GM21367 (cell line): ENCODE measurements around the gene TBC1D8.

ENCODE experiments used
- ATAC-seq: cut with Tn5 transposase; IDR thresholded peaks from one replicate; pipeline ENCODE4 v1.9.1; 2021; ENCODE audit not compliant: unreplicated experiment

TBC1D8 gene

DNA sequence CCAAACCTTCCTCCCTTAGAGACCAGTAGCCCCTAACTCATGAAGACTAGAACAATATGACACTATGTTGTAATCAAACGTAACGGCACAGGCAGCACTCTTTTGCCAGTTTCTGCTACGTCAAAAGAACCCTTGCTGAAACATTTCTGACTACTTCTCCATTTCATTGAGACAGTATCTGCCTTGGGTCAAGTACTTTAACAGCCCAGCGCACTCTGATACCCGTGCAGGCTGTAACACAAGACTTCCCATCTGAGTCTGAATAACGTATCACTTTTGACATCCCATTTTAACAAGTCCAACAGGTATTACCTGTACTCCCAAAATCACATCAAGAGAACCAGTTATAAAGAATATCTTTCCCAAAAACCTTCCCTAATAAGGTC is 38.4 kb downstream of the TBC1D8 start:
- ATAC-seq: no peak

DNA sequence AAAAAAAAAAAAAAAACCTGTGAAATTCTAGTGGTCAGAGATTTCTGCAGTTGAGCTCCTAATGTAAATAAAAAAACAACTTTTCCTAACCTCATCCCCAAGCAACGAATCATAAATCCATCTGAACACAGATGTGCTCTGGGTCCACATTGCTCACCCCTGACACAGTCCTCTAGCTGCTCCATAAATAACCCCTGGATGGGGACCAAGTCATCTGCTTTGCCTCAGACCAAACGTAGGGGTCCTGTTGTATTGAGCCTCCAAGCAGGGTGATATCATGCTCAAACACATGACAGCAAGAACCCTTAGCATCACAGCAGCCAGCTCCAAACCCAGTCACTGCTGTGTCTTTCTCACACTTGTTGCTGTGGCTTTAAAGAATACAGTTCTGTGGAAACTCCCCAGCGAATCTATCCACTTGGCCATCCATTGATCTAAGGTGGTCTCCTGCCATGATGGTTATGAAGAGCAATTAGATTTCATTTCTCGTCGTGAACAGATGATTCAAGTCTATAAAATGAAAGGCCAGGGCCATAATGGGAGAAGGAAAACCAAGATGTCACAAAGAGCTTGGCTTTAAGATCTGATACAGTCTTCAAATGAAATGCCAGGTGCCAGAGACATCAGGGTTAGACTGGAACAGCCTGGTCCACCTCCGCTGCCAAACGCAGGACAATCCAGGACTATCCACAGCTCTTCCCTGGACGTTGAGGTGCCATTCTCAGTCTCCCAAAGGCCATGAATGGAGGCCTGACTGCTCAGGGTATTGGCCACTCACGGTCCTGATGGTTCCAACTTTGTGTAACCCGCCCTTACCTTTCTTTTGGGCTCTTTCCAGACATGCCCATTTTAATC is 39.0 kb downstream of the TBC1D8 start:
- ATAC-seq: no peak

DNA sequence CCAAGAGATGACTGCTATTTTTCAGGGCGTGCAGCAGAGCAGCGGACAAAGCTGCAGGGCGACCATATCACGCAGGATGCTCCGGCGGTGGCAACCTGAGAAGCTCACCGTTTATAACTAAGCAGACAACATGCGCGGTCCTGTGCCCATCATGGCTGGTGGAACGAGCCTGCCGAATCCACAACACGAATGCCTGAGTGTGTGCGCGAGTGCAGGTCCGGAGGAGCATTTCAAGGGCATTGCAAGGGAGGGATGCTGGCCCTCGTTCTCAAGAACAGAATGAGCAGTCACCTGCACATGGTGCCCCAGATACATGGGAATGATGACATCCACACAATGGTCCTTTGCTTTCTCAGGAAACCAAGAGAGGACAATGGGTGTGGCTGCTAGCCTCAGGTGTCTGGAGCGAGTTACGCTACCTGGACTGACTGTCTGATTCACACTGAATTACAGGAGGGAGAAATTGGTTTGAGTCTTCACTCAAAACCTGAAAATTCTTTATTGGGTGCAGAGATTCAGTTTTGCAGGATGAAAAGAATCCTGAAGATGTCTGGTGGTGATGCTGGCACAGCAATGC is 39.8 kb downstream of the TBC1D8 start:
- no peak for ATAC-seq

DNA sequence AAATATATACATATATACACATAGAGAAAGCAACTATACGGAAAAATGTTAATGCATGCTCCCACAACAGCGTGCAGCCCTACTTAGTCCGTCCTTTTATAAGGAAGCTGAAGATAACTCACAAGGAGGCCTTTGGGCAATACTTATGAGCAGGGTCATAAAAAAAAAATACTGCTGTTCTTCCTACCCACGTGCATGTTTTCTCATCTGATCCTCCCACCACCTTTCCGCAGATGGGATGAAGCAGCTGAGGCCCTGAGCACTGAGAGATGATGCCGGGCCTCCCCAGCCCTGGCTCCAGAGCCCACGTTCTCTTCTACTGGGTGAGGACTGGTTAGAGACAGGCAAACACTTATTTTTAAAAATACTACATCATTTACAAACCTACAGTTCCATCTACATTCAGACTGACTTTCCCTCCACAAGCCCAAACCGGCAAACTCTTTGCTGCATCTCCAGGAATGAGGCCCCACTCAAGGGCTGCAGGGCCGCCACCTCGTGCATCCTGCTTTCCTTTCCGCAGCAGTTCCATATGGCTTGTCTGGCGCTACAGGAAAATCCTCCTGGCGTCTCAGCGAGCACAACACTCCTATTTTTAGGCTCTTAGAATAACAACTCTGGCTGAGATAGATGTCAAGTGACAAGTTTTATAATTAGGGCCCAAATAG is 41.6 kb downstream of the TBC1D8 start:
- no peak for ATAC-seq

DNA sequence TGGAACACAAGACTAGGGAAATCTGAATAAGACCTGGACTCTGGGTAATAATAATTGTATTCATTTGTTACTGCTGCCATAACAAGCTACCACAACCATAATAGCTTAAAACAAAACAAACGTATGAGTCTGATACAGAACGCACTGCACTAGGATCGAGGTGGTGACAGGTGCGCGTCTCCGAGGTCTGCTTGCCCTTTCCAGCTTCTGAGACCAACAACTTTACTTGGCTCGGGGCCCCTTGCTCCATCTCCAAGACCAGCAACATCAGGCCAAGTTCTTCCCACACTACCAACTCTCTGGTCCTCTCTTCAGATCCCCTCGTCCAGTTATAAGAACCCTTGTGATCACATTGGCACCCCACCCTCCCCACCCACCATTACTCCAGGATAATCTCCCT is 42.8 kb downstream of the TBC1D8 start:
- ATAC-seq: no peak

DNA sequence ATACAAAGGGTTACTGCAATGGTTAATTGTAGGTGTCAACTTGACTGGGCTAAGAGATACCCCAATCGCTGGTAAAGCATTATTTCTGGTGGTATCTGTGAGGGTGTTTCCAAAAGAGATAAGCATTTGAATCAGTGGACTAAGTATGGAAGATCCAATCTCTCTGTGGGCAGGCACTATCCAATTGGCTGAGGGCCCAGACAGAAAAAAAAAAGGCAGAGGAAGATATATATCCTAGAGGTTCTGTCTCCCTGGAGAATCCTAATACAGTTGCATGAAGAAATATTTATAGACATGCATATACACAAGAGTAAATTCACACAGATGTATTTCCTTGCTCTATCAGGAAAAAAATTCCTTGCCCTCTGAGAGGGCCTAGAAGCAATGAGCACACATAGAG is 43.9 kb downstream of the TBC1D8 start:
- no peak for ATAC-seq

DNA sequence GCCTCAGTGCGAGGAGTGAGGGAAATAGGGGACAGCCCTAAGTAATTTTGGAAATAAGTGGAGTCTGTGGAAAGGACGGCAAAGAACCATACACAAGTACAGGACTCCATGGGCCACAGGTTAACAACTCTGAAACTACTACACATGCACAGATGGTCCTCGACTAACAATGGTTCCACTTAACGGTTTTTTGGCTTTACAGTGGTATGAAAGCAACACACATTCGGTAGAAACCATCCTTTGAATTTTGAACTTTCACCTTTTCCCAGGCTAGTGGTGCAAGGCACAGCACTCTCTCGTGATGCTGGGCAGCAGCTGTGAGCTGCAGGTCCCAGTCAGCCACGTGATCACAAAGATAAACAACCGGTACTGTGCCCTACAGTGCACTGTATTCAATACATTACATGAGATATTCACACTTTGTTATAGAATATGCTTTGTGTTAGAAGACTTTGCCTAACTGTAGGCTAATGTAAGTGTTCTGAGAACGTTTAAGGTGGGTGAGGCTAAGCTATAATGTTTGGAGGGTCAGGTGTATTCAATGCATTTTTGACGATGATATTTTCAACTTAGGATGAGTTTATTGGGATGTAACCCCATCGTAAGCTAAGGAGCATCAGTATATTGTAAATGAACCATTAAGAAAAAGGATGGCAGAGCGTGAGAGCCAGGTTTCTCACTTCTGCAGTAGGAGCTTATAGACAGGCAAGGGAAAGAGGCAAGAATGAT is 44.6 kb downstream of the TBC1D8 start:
- ATAC-seq: no peak

DNA sequence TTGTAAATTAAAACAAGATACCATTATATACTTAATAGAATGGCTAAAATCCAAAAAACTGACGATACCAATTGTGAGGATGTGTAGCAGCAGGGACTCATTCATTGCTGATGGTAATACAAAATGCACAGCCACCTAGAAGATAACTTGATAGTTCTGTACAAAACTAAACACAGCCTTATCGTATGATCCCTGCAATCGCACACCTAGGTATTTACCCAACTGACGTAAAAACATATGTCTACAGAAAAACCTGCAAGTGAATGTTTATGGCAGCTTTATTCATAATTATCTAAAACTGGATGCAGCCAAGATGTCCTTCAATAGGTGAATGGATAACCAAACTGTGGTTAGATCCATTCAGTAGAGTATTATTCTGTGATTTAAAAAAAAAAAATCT is 45.5 kb downstream of the TBC1D8 start:
- no peak for ATAC-seq

DNA sequence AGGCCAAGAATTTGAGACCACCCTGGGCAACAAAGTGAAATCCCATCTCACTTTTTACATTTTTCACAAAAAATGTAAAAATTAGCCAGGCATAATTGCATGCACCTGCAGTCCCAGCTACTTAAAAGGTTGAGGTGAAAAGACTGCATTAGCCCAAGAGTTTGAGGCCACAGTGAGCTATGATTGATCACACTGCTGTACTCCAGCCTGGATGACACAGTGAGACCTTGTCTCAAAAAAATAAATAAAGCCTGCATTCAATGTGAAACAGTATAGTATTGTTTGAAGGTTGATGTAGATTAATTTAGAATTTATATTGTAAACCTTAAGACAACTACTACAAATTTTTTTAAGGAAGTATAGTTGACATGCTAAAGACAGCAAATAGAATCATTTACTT is 53.5 kb downstream of the TBC1D8 start:
- ATAC-seq: no peak

DNA sequence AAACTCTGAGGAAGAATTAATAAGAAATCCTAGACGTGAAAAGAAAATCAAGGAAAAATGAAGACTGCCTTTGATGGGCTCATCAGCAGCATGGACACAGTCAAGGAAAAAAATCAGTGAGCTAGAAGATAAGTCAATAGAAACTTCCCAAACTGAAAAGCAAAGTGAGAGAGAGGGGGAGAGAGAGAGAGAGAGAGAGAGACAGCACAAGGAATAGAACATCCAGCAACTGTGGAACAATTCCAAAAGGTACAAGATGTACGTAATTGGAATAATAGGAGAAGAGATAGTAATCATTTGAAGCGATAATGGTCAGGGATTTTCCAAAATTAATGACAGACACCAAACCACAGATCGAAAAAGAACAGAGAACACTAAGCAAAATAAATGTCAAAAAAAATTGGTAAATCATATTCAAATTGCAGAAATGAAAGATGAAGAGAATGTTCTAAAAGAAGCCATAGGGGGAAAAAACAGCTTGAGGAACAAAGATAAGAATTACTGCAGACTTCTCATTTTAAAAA is 54.5 kb downstream of the TBC1D8 start:
- no peak for ATAC-seq

DNA sequence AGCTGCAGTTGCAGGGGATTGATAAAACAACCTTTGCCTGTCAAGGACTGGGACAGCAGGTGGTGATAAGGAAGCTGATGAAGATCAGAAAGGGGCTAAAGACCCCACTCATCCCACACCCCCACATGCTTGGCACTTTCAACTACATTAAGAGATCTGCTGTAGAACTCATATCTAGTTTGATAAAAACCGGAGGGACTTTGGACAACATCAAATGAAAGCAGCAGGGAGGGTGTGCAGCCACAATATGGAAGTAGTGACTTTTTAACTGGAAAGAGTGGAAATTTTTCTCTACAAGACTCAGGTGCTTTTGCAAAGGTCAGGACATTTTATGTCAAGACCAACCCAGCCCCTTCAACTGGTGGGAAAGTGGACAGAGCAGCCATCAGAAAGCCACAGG is 56.8 kb downstream of the TBC1D8 start:
- ATAC-seq: no peak

DNA sequence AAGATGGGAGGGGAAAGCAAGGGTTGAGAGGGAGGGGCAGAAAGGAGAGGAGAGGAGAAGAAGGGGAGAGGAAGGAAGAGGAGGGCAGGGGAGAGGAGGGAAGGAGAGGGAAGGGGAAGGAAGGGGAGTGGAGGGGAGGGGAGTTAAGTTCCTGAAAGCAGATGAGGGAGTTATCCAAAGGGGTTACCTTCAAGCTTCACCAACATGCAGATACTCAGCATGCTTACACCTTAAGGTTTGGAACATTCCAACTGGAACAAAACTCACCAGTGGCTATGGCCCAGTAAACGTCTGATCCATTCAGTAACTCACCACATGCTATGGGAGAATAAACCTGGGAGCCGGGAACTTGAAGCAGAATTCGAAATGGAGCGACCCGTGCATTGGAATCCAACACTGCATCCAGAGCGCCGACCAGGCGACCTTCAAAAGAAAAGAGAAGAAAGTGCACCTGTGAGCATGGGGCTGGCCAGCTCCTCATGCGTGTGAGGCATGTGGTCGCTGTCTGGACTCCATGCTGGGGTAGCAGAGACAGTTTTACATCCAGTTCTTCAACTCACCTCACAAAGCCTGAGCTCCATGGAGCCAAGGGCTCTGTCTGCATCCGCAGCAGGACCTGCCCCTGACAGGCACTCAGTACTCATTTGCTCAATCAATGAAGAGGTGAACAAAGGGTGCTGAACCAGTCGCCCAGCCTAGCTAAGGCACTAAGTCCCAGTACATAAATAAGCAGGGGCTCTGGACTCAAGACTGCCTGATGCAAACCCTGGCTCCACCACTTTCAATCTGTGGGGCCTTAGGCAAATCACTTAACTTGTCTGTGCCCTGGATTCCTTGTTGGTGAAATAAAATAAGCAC is 61.0 kb downstream of the TBC1D8 start:
- ATAC-seq: no peak

DNA sequence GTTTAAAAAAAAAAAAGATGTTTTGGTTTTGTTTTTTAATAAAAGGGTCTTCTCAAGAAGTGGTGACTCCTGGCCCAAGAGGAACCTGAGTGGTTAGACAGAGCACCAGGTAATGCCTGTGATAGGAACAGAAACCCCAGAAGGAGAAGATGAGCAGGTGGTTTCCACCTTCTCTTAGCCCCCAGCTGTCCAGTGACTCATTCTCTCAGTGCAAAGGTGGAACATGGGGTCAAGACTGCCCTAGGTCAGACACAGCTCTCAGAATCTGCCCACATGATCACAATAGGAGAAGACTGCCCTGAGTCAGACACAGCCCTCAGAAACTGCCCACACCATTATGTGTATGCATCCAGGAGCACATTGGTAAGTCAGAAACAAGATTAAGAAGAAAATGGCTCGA is 61.8 kb downstream of the TBC1D8 start:
- ATAC-seq: peak; percentile 58

DNA sequence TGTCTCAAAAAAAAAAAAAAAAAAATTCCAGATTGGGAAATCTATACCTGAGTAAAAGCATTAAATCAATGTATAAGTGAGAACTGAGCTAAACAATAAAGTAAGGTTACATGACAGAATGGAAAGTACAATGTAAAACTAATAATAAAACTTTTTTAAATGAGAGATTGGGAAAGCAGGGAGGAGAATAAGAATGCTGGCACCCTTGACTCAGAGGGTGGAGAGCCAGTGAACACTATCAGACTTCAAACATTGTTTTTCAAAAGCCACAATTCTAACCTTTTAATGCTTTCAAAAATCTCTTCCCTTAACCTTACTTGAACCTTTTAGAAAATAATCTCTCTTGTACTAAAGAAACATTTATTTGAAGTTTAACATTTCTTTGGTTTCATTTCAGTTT is 63.5 kb downstream of the TBC1D8 start:
- no peak for ATAC-seq

DNA sequence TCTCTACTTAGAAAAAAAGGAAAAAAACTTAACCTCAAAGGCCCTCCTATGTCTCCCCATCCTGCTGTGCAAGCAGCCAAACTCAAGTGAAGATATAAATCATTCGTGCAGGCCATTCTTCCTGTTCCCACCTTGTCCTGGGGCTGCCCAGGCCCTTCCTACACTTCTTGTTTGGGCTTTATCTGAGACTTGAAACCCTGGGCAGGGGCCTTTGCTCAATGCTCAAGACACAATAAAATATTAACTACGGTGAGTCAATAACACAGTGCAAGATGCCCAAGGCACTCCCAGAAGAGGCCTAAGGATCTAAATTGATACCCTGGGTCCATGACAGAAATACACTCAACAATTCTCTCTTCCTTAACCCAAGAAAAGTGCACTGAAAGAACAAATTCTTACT is 67.6 kb downstream of the TBC1D8 start:
- no peak for ATAC-seq

DNA sequence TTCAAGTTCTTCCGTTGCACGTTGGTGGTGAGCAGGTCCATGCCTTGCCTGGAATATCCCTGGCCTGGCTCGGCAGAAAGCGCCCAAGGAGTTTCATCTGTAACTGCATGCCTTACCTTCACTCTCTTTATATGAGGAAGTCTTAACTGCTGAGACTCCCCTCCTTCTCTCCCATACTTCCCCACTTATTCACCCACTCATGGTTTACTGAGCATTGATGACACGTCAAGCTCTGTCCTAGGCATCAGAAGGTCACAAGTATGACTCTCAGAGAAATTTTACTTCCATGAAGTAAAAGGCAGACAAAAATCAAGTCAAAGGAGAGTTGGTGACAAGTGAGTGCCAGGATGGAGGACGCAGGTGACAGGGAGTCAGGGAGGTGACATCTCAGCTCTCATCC is 68.2 kb downstream of the TBC1D8 start:
- ATAC-seq: no peak

DNA sequence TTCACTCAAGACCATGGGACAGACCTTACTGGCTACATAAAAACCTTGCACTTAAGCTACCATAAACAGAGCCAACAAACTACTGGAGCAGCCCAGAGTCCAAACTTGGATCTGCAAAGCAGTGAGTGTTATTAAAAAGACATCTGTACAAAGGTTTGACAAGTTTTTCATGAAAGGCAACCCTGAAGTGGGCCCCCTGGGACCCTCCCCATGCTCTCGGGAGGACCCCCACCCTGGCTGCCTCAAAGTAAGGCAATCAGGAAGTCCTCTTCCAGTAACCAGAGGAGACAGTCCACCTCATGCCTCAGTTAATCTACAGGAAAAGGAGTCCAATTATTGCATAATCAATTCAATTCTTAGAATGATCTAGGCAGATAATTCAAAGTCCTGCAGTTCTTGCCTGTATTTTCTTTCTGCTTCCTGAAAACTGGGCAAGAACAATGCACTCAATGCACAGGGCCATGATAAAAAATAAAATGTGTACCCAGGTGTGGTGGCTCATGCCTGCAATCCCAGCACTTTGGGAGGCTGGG is 69.7 kb downstream of the TBC1D8 start:
- no peak for ATAC-seq

DNA sequence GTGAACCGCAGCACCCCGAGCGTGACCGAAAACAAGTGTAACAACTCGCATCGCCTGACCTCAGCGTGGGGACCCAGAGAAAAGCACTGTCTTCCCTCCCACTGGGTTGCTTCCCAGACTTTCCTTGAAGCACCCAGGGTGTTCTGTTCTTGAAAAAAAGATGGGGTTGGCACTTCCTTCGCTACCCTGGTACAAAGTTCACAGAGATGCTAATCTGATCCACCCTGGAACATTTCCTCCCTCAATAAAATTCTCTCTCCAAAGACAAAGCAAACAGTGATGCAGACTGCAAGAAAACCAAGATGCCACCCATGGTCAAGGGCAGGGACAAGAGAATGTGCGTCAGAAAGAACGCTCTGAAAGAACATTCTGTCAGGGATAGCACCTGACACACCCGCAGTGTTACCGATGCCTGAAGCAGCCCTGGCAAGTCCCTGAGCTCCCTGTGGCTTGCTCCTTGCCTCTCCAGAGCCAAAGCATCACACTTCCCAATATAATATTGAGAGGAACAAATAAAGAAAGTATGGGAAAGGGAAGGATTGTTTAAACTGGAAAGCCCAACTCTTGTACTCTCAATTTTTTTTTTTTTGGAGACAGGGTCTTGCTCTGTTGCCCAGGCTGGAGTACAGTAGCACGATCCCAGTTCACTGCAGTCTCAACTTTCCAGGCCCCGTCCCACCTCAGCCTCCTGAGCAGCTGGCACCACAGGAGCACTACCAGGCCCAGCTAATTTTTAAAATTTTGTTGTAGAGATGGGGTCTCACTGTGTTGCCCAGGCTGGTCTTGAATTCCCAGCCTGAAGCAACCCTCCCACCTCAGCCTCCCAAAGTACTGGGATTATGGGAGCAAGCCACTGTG is 70.7 kb downstream of the TBC1D8 start:
- no peak for ATAC-seq

DNA sequence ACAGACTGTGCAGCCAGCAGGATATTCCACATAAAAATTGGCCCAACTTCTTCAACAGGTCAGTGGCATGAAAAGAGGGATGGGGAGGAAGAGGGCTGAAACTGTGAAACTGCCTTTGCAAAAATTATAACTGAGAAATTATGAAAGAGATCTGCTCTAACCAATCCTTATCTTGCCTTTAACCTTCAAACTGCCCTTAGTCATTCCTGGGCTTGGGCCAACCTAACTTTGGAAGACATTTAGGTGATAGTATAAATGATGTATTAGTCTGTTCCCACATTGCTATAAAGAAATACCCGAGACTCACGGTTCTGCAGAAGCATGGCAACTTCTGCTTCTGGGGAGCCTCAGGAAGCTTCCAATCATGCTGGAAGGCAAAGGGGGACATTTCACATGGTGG is 74.6 kb downstream of the TBC1D8 start:
- ATAC-seq: no peak
